Astrocyte (in vitro differentiated cells and primary cell): Measurements from ENCODE around the gene DUSP28. TPM values are rescaled to one million over a fixed set of nuclear protein-coding genes. Genes with fewer than 3 reads are reported as not detected.

Experiments
- DNase-seq: peaks from one replicate; pipeline ENCODE4 v3.0.0-alpha.2; 2010; ENCODE audit warnings: low read depth
- FAIRE-seq: peaks from 2 replicates; lab custom pipeline; 2011; peaks lifted over from hg19 to GRCh38; lab: Jason Lieb, UNC
- H2AFZ ChIP-seq: 2 replicates; pipeline ENCODE4 v1.6.0; 2012; ENCODE audit warnings: low read depth, low read length, inconsistent platforms
- H3K27ac ChIP-seq: 2 replicates; pipeline ENCODE4 v1.5.1; 2011; ENCODE audit warnings: low read depth, low read length, inconsistent platforms
- H3K27me3 ChIP-seq: 2 replicates; pipeline ENCODE4 v1.6.0; 2011; ENCODE audit warnings: low read length, inconsistent platforms; ENCODE audit not compliant: insufficient read depth
- H3K36me3 ChIP-seq: 2 replicates; pipeline ENCODE4 v1.5.1; 2011; ENCODE audit warnings: low read length, inconsistent platforms; ENCODE audit not compliant: insufficient read depth
- H3K4me1 ChIP-seq: 2 replicates; pipeline ENCODE4 v1.5.1; 2011; ENCODE audit warnings: low read length, inconsistent platforms; ENCODE audit not compliant: insufficient read depth
- H3K4me2 ChIP-seq: 2 replicates; pipeline ENCODE4 v1.6.0; 2012; ENCODE audit warnings: low read length, inconsistent platforms
- H3K4me3 ChIP-seq: 2 replicates; pipeline ENCODE4 v1.5.1; 2011; ENCODE audit warnings: low read depth, mild to moderate bottlenecking, low read length, inconsistent platforms; ENCODE audit not compliant: insufficient read depth
- H3K79me2 ChIP-seq: 2 replicates; pipeline ENCODE4 v1.6.0; 2012; ENCODE audit warnings: mild to moderate bottlenecking, low read length, inconsistent platforms; ENCODE audit not compliant: insufficient read depth
- H3K9ac ChIP-seq: 2 replicates; pipeline ENCODE4 v1.6.0; 2012; ENCODE audit warnings: mild to moderate bottlenecking, low read length, inconsistent platforms
- H3K9me3 ChIP-seq: 2 replicates; pipeline ENCODE4 v1.5.1; 2012; ENCODE audit warnings: low read depth, mild to moderate bottlenecking, low read length, inconsistent platforms; ENCODE audit not compliant: insufficient read depth
- H4K20me1 ChIP-seq: 2 replicates; pipeline ENCODE4 v1.6.0; 2012; ENCODE audit warnings: low read length, inconsistent platforms; ENCODE audit not compliant: insufficient read depth
- H3K27ac Mint-ChIP-seq: one replicate; pipeline ENCODE4 v1.8.0; 2021; ENCODE audit warnings: mild to moderate bottlenecking, mixed read lengths; ENCODE audit not compliant: unreplicated experiment
- H3K27me3 Mint-ChIP-seq: one replicate; pipeline ENCODE4 v1.8.0; 2021; ENCODE audit warnings: low read depth, mixed read lengths; ENCODE audit not compliant: unreplicated experiment
- H3K36me3 Mint-ChIP-seq: one replicate; pipeline ENCODE4 v1.8.0; 2021; ENCODE audit warnings: low read depth, mixed read lengths; ENCODE audit not compliant: unreplicated experiment
- H3K4me1 Mint-ChIP-seq: one replicate; pipeline ENCODE4 v1.8.0; 2021; ENCODE audit warnings: low read depth, mixed read lengths; ENCODE audit not compliant: unreplicated experiment
- H3K4me3 Mint-ChIP-seq: one replicate; pipeline ENCODE4 v1.8.0; 2021; ENCODE audit warnings: mild to moderate bottlenecking, moderate library complexity, mixed read lengths; ENCODE audit not compliant: unreplicated experiment
- H3K9me3 Mint-ChIP-seq: one replicate; pipeline ENCODE4 v1.8.0; 2021; ENCODE audit warnings: mild to moderate bottlenecking, mixed read lengths; ENCODE audit not compliant: unreplicated experiment
- CTCF ChIP-seq: IDR thresholded peaks from 2 replicates; pipeline ENCODE4 v1.5.1; 2011; ENCODE audit warnings: low read depth, mild to moderate bottlenecking, inconsistent platforms, low read length, moderate library complexity; ENCODE audit not compliant: insufficient read depth
- EZH2 ChIP-seq: IDR thresholded peaks from 2 replicates; pipeline ENCODE4 v1.6.1; 2012; ENCODE audit warnings: mild to moderate bottlenecking, low read length, inconsistent platforms; ENCODE audit not compliant: insufficient read depth
- total RNA-seq: library from RNA; stranded (reverse); gene quantifications from 2 replicates; pipeline ENCODE4 v1.2.1, GENCODE V29; 2021

Gene DUSP28
- total RNA-seq, 1 donor from 2014 or later, result 4.1 TPM

GRCh38 chr2:240512666-240513535 is 47.3 kb upstream of the DUSP28 start:
- no peak overlapping the region for H3K27ac ChIP-seq
- H3K4me2 ChIP-seq, result no peak overlapping the region
- no peak for TF ChIP-seq CTCF
- no peak for TF ChIP-seq EZH2
- peaks cover 16% of the 10 kb centered on the region for H3K36me3 Mint-ChIP-seq
- H3K9me3 ChIP-seq, result no peaks in the 10 kb centered on the region
- H3K79me2 ChIP-seq, result no peaks in the 10 kb centered on the region
- no peak overlapping the region for H2AFZ ChIP-seq
- H3K9ac ChIP-seq, result no peak overlapping the region
- H3K4me1 Mint-ChIP-seq, result no peaks in the 10 kb centered on the region
- no peak overlapping the region for H3K4me3 Mint-ChIP-seq
- H3K27ac Mint-ChIP-seq, result peak overlapping the region; percentile 18
- no peak for FAIRE-seq
- no peak overlapping the region for H3K4me3 ChIP-seq
- no peaks in the 10 kb centered on the region for H3K27me3 ChIP-seq
- no peaks in the 10 kb centered on the region for H4K20me1 ChIP-seq
- no peak for DNase-seq
- no peaks in the 10 kb centered on the region for H3K36me3 ChIP-seq
- no peaks in the 10 kb centered on the region for H3K4me1 ChIP-seq
- H3K9me3 Mint-ChIP-seq, result peaks cover 5% of the 10 kb centered on the region
- H3K27me3 Mint-ChIP-seq, result peaks cover 33% of the 10 kb centered on the region

- FAIRE-seq, result peak; percentile 59
- no peak overlapping the region for H3K4me3 Mint-ChIP-seq
Observed at GRCh38 chr2:240513549-240514287, 46.4 kb upstream of the DUSP28 start.

More at GRCh38 chr2:240513549-240514287, 46.4 kb upstream of the DUSP28 start:
- H3K27me3 Mint-ChIP-seq, result peaks cover 31% of the 10 kb centered on the region
- no peaks in the 10 kb centered on the region for H4K20me1 ChIP-seq
- no peaks in the 10 kb centered on the region for H3K36me3 ChIP-seq
- no peak overlapping the region for H3K9ac ChIP-seq
- no peak overlapping the region for H3K27ac Mint-ChIP-seq
- H3K4me2 ChIP-seq, result peak overlapping the region; percentile 43
- no peak overlapping the region for H2AFZ ChIP-seq
- DNase-seq, result peak; percentile 56
- peaks cover 1% of the 10 kb centered on the region for H3K9me3 Mint-ChIP-seq
- H3K27me3 ChIP-seq, result no peaks in the 10 kb centered on the region
- no peaks in the 10 kb centered on the region for H3K79me2 ChIP-seq
- no peaks in the 10 kb centered on the region for H3K9me3 ChIP-seq
- no peak overlapping the region for H3K4me3 ChIP-seq
- H3K27ac ChIP-seq, result no peak overlapping the region
- peaks cover 16% of the 10 kb centered on the region for H3K36me3 Mint-ChIP-seq
- peak; percentile 87 for TF ChIP-seq CTCF
- no peak for TF ChIP-seq EZH2
- H3K4me1 ChIP-seq, result no peaks in the 10 kb centered on the region
- no peaks in the 10 kb centered on the region for H3K4me1 Mint-ChIP-seq
